A172 (cell line): Measurements from ENCODE around the gene GJA10. TPM values are rescaled to one million over a fixed set of nuclear protein-coding genes. Genes with fewer than 3 reads are reported as not detected.

Experiments used
- DNase-seq: peaks from one replicate; pipeline ENCODE4 v3.0.0-alpha.2; 2015; ENCODE audit warnings: low spot score
- total RNA-seq: library from RNA; depleted of rRNA; stranded (reverse); fragments of >200 nt; shearing (Covaris generic); gene quantifications from 2 replicates; pipeline ENCODE4 v1.2.3, GENCODE V29; 2014

GJA10 gene
- total RNA-seq, 1 experiment from 2014 or later = not detected

GRCh38 chr6:89917216-89917615 lies 22.9 kb downstream of the GJA10 start:
- DNase-seq = no peak

GRCh38 chr6:89917801-89918366 lies 23.6 kb downstream of the GJA10 start:
- no peak for DNase-seq

- no peak for DNase-seq
Measured at GRCh38 chr6:89921197-89921596, 26.9 kb downstream of the GJA10 start.

GRCh38 chr6:89921691-89922090 lies 27.4 kb downstream of the GJA10 start:
- DNase-seq = peak; percentile 52

GRCh38 chr6:89924231-89924630 lies 30.0 kb downstream of the GJA10 start:
- no peak for DNase-seq

GRCh38 chr6:89925826-89926225 lies 31.6 kb downstream of the GJA10 start:
- no peak for DNase-seq

GRCh38 chr6:89927264-89927663 lies 33.0 kb downstream of the GJA10 start:
- DNase-seq = no peak

GRCh38 chr6:89927791-89928550 lies 33.7 kb downstream of the GJA10 start:
- DNase-seq = no peak

GRCh38 chr6:89928604-89929003 lies 34.3 kb downstream of the GJA10 start:
- peak; percentile 41 for DNase-seq

GRCh38 chr6:89930789-89931188 lies 36.5 kb downstream of the GJA10 start:
- DNase-seq = no peak

GRCh38 chr6:89932245-89932802 lies 38.1 kb downstream of the GJA10 start:
- DNase-seq = no peak

- no peak for DNase-seq
Measured at GRCh38 chr6:89934685-89935366, 40.6 kb downstream of the GJA10 start.

GRCh38 chr6:89936177-89936576 lies 41.9 kb downstream of the GJA10 start:
- no peak for DNase-seq

- no peak for DNase-seq
Measured at GRCh38 chr6:89938014-89938413, 43.7 kb downstream of the GJA10 start.

- DNase-seq = no peak
Measured at GRCh38 chr6:89939144-89939543, 44.9 kb downstream of the GJA10 start.

GRCh38 chr6:89940225-89941027 lies 46.2 kb downstream of the GJA10 start:
- DNase-seq = peak; percentile 76

GRCh38 chr6:89941031-89941762 lies 46.9 kb downstream of the GJA10 start:
- DNase-seq = no peak

- no peak for DNase-seq
Measured at GRCh38 chr6:89941763-89942497, 47.7 kb downstream of the GJA10 start.

- no peak for DNase-seq
Measured at GRCh38 chr6:89942601-89943000, 48.3 kb downstream of the GJA10 start.

GRCh38 chr6:89944181-89944755 lies 50.0 kb downstream of the GJA10 start:
- DNase-seq = no peak
